HTERT RPE-1 (cell line): ENCODE results near the gene TRUB1.
"Not testable (repeated sequence)": the region's sequence is repeated elsewhere in the genome, so short reads cannot be mapped to it uniquely, and the experiment has no call there.

Experiments used
- in situ Hi-C: fragments of 300-500 bp; cut with MboI; formaldehyde crosslinking; loops from 4 replicates; pipeline ENCODE4 v1.14.3; 2020; ENCODE audit warnings: low sequenced_read_pairs

TRUB1 gene

DNA sequence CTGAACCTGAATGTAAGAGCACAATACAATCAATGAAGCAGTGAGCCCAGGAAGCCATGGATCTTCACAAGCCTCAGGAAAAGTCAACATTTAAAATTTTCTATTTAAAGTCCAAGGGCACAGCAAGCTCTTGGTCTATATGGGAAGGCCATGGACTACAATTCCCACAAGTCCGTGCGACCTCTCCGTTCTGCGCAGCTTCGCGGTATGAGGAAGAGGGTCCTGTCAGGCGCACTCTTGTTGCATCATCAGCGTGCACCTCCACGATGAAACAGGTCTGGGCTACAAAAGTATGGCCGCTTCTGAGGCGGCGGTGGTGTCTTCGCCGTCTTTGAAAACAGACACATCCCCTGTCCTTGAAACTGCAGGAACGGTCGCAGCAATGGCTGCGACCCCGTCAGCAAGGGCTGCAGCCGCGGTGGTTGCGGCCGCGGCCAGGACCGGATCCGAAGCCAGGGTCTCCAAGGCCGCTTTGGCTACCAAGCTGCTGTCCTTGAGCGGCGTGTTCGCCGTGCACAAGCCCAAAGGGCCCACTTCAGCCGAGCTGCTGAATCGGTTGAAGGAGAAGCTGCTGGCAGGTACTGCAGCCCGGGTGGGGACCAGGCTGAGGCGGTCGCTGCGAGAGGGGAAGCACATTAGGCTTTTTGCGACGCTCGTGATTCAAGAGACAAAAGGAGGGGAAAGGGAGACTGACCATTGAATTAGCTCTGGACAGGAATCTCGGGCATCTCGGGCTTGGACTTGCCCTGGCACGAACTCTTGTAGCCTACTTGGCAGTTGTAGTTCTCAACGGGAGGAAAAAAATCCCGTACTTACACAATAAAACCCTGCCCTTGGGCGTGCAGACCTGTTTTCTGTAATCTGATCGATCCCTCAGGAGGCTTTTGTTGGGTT, at the start of gene TRUB1:
TSS of gene TRUB1 (plus strand) at position 234 of the 894 bp plus-strand sequence. CDS start at position 293, 59 bp downstream.
- in situ Hi-C loops, result no loop called here

DNA sequence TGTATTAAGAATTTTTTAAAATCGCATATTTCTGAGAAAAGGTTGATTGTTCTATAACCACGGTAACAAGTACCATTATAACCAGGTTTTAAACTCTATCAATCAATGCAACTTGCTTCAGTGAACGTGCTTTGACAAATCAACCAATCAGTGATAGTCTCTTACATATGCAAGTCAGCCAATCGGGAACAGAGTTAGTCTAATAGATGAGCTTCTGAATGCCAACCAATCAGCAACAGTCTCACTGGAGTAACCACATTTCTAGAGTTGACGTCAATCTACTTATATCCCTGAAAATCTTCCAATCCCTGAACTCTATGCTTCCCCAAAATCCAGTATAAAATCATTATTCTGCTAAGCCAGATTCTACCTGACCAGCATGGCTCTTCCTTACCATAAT, 44.7 kb upstream of the TRUB1 start:
- in situ Hi-C loops, result no loop called here

DNA sequence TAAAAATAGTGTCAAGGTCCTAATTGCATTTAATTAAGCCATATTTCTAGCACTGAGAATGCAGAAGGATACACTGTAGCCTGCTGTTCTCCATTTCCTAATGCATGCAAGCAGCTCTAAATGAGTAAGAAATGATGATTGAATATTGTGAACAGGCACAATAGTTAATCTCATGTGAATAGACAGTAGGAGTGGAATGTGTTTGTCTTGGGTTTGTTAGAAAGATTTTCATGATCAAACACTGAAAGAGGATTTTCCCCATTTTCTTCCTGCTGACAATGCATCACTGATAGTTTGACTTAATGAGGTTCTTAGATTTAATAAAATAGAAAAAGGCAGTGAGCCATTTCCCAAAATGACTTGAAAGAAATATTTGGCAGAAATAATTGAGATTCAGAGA, 43.1 kb upstream of the TRUB1 start:
- in situ Hi-C loops, result no loop called here

DNA sequence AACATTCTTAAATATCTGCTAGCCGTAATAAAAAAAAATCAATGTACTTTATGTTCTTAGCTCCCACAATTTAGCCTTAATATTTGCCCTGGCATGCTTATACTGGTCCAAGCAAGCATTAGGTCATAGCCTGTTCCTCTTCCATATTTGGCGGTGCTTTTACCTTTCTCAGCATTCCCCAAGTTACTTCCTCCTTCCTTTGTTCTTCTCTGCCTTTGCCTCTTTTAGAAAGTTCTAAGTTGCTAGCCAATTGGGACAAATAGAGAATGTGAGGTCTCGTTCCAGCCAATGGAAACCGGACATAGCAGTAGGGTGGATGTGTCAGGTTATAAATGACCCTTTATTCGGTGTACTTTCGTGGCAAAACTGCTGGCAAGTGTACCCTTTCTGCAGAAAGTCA, 41.0 kb upstream of the TRUB1 start:
- in situ Hi-C loops, result not testable (repeated sequence)

- in situ Hi-C loops, result no loop called here
Measured at GRCh38 chr10:114897593-114897992, 40.4 kb upstream of the TRUB1 start.

GRCh38 chr10:114899982-114900381, 38.0 kb upstream of the TRUB1 start:
- in situ Hi-C loops, result no loop called here

DNA sequence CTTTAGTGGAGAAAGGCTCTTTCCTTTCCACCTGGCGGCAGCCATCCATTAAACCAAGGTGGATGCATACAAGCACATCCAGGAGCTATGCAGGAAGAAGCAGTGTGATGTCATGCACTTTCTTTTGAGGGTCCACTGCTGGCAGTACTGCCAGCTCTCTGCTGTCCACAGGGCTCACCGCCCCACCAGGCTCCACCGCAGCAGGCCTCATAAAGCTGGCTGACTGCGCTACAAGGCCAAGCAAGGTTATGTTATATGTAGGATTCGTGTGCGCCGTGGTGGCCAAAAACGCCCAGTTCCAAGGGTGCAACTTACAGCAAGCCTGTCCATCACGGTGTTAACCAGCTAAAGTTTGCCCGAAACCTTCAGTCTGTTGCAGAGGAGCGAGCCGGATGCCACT, 37.3 kb upstream of the TRUB1 start:
- in situ Hi-C loops, result no loop called here

DNA sequence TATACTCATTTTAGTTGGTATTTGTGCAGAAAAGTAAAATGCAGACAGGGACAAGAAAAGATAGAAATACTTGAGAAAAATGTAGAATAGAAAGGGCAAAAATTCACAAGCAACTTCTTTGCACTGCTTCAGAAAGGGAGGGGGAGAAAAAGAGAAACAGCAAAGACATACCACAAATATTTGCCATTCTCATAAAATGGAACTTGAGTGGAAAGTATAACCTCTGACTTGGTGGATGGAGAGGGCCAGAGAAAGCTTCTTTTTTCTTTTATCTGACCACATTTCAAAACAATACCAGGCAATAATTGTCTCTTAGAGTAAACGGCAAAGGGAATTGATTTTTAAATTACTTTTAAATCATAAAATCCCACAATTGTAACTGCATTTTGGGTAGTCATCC, 35.8 kb upstream of the TRUB1 start:
- in situ Hi-C loops, result no loop called here

GRCh38 chr10:114905450-114905849, 32.5 kb upstream of the TRUB1 start:
- in situ Hi-C loops, result no loop called here

DNA sequence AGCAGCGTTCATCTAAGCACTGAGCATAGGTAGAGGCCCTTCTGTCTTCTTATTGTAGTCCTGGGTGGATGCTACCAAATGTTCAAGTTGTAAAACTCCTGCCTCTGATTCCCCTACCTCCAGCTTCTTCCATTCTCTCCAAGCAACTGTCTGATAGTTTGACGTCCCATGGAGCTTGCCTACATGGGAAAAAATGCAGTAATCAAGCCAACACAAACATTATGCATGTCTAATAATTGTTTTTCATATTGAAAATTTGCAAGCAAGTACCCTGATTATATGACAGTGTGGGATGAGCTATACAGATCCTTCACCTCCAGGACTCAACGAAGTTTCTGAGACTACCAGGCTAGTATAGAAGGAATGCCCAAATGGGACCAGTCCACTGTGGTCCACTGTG, 31.0 kb upstream of the TRUB1 start:
- in situ Hi-C loops, result no loop called here

- in situ Hi-C loops, result no loop called here
Measured at GRCh38 chr10:114908896-114909295, 29.1 kb upstream of the TRUB1 start.

- in situ Hi-C loops, result no loop called here
Measured at GRCh38 chr10:114911052-114911711, 26.8 kb upstream of the TRUB1 start.

DNA sequence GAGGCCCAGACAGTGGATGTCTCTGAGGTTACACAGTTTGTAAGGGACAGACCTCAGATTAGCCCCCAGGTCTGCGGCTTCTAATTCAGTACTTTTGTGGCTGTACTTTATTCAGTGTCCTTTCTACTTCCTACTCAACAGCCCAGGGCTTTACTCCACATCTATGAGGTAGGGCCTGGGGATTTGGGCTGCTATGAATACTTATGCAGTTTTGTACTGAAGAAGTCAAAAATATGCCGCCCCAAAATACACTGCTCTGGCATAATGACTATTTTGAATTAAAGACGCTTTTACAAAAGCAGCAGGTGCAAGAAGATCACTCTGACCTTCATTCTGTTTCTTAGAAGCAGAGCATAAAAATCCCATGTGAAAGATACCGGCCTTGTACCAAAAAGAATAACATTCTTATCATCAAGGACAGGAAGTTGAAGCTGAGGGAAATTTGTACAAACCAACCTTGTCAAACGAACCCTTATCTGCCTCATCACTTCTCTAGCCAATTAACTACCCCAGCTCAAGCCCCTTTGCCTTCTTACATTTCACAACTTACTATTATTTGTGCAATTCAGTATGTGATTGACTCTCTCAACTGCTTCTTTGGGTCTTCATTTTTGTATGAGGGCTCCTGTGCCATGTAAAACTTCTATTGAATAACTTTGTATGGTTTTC, 26.1 kb upstream of the TRUB1 start:
- in situ Hi-C loops, result no loop called here

GRCh38 chr10:114912470-114912859, 25.5 kb upstream of the TRUB1 start:
- in situ Hi-C loops, result no loop called here

DNA sequence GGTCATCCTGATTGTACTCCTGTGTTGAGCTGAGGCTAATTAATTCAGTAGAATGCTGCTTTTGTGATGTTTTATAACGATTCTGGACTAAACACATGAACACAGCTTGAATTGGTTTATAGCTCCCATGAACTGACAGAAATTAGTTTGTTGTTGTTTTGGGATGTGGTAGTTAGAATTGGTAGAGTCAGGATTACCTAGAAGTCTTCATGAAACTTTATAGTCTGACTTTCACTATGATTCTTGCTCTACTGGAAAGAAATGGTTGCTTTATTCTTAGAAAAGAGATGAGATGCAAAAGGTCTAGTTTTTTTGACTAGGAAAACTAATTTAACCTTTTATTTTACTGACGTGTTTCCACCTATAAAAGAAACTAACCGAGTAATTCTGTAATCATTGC, 23.4 kb upstream of the TRUB1 start:
- in situ Hi-C loops, result no loop called here

DNA sequence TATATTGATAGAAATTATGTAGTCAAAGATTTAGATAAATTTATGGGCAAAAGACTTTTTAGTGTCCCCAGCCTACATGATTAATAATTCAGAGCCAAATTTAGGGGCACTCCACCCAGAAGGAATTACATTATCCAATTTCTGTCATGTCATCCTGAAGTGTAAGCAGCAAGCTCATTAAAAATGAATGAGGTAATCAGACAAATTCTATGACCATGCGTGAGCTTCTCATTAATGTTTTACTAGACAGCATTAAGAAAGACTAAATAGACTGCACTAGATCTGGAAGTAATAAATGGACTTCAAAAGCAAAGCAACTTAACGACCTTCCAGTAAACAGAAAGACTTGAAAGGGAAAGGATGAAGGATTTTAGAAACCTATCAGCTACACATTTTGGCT, 22.7 kb upstream of the TRUB1 start:
- in situ Hi-C loops, result no loop called here

DNA sequence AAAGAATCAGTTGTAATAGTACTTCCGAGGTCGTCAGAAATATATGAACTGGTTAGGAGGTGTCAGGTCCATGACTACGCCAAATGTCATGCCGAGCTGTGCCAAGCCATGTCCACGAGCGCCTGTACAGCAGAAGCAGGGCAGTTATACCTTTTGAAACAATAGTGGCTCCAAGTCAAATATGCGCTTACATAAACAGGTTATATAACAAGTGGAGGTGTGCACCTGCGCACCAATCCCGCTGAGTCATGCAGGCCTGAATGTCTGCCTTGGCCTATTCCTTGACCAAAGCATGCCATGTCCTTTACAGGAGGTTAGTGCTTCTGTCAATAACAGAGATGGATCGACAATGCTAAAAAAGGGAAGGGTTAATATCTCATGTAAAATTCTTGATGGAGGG, 21.3 kb upstream of the TRUB1 start:
- in situ Hi-C loops, result no loop called here

- in situ Hi-C loops, result no loop called here
Measured at GRCh38 chr10:114917459-114917858, 20.5 kb upstream of the TRUB1 start.

DNA sequence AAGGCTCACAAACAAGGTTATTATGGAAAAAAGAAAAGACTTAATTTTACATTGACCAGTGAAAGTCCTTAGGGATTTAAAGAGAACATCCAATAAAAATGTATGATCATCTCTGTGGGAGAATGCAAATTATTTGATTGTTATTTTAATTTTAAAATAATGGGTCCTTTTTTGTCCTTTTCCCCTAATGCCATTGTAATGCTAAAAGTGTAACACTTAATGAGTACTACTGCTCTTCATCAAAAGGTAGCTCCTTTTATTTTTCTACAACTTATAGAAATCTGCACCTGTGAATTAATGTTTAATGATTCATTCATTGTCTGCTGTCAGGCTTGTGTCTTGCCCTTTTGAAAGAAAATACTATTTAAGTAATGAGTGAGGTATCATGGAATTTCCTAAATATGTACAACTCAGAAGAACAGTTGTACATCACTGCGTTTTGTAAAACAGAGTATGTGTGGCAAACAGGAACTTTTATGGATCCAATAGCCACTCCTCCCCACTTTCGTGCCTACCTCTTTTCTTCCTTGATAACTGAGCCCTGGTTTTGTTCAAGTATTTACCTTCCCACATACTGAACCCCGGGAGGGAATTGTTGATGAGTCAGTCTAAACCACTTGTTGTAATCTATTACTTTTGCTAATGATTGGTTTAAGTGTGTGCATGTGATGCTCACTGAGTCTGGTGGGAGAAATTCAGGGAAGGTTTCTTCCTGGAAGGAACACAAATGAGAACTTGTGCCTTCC, 19.9 kb upstream of the TRUB1 start:
- in situ Hi-C loops, result no loop called here

DNA sequence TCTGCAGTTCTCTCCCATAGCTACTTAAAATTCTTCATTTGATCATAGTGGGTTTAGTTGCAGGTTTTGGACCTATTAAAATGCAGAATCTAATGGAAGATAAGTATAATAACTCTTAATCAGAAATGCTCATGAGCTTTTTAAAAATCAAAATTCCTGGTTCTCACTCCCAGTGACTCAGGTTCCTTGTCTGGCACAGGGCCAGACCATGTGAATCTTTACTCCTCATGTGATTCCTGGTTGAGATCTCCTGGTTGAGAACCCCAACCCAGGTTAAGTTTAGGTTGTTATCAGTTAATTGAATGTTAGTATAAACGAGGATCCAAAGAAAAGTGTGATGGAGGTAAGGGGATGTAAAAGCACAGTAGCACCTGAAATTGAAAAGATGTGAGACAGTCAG, 17.5 kb upstream of the TRUB1 start:
- in situ Hi-C loops, result no loop called here

DNA sequence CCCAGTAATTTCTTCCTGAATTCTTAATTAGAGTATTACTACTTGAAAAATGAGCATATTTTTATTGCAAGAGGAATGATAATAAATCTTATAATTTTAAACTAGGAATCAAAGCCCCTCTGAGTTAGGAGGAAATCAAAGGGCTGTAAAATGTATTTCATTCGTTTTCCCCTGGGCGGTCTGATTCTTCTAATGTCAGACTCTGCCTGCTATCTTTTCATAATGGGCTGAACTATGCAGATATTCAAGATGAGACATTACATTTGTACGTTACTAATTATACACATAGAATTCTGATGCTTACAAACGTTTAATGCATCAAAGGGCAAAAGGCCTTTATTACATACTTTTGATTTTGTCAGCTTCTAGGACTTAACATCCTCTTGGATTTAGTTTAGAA, 16.0 kb upstream of the TRUB1 start:
- in situ Hi-C loops, result no loop called here
